ENCODE measurements around the gene GULP1. TPM values are rescaled to one million over a fixed set of nuclear protein-coding genes. Genes with fewer than 3 reads are reported as not detected.

The GULP1 gene
- total and polyA plus RNA-seq, 12 donors: 5.8 to 122 (median 51.5) TPM

DNA sequence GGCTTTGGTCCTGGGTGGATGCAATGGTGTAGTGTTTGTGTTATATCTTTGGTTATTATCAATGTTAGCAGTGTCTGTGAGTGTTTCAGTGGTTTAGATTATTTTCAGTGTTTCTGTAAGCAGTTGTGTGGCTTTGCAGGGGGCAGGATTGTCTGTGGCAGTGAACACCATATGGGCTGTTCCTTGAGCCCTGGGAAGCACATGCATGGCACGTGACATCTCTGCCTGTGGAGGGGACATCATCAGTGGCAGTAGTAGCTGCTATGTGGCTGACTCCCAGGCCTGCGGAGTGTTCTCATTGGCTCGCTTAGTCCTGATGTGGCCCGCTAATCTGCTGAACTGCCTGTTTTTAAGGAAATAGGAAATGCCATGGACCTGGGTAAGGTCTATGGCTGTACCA lies 327.5 kb downstream of the GULP1 start:
- no peak for DNase-seq
- no peak for TF ChIP-seq POLR2A (IDR thresholded peaks at IDR 0.05)
- no peak for TF ChIP-seq CTCF (IDR thresholded peaks at IDR 0.05)
- Histone ChIP-seq H3K4me3 (no peak overlapping the region), H3K9me3 (replicated peaks in 1 of 3) (no peaks in the 10 kb centered on the region), H3K4me1 (replicated peaks in 1 of 2) (no peaks in the 10 kb centered on the region), H3K27me3 (no peaks in the 10 kb centered on the region), H3K36me3 (replicated peaks in 1 of 2) (no peaks in the 10 kb centered on the region), H3K27ac (no peak overlapping the region)
- intact Hi-C loops (cut with DNase I): no loop called here
- 95 to 100% (median 98%) methylated on average over 4 of the region's 4 CpGs for WGBS, 4 donors

GRCh38 chr2:188620916-188621315 lies 329.2 kb downstream of the GULP1 start:
- no peak for TF ChIP-seq POLR2A (IDR thresholded peaks at IDR 0.05)
- TF ChIP-seq CTCF (IDR thresholded peaks at IDR 0.05): no peak
- no peaks in the 10 kb centered on the region for H3K9me3 ChIP-seq (replicated peaks in 1 of 3)
- no peaks in the 10 kb centered on the region for H3K4me1 ChIP-seq (replicated peaks in 1 of 2)
- no peak overlapping the region for H3K27ac ChIP-seq
- no peaks in the 10 kb centered on the region for H3K27me3 ChIP-seq
- DNase-seq: no peak
- intact Hi-C loops (cut with DNase I): no loop called here
- WGBS, 4 donors: 60 to 77% (median 67%) methylated on average over 3 of the region's 3 CpGs
- H3K4me3 ChIP-seq: no peak overlapping the region
- no peaks in the 10 kb centered on the region for H3K36me3 ChIP-seq (replicated peaks in 1 of 2)

- H3K36me3 ChIP-seq (replicated peaks in 1 of 2): no peaks in the 10 kb centered on the region
- H3K27ac ChIP-seq: no peak overlapping the region
- WGBS, 4 donors: 52 to 65% (median 58%) methylated on average over 3 of the region's 3 CpGs
- no peaks in the 10 kb centered on the region for H3K4me1 ChIP-seq (replicated peaks in 1 of 2)
- intact Hi-C loops (cut with DNase I): no loop called here
- no peaks in the 10 kb centered on the region for H3K27me3 ChIP-seq
- H3K4me3 ChIP-seq: no peak overlapping the region
- no peaks in the 10 kb centered on the region for H3K9me3 ChIP-seq (replicated peaks in 1 of 3)
- DNase-seq: no peak
- TF ChIP-seq CTCF (IDR thresholded peaks at IDR 0.05) (no peak), POLR2A (IDR thresholded peaks at IDR 0.05) (no peak)
These were observed 331.1 kb downstream of the GULP1 start for GRCh38 chr2:188622601-188623260.

DNA sequence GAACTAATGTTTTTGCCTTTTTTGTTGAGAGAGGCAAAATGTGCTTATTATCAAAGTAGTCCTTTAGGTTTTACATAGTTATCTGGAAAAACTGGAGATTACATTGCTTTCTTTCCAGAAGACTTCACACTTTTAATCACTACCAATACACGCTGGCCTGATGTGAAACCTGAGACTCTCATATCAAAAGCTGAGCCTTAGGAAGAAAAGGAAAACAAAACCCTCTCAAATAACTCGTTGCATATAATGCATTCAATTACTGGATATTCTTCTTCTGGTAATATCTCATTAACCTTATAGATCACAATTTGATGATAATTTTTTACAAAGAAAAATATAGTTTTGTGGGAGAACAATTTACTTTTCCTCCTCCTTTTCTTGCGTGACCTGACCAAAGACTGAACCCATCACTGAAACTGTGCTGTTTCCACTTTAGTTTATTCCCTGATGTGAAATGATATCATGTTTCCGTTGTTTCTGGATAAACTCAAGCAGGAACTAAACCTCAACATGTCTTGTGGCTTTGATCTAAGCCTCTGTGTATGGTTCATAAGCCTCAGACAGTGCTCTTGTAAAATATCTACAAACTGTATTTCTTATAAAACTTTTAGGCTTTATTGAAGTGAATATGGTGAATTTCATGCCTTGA lies 332.4 kb downstream of the GULP1 start:
- TF ChIP-seq CTCF (IDR thresholded peaks at IDR 0.05) (no peak), POLR2A (IDR thresholded peaks at IDR 0.05) (no peak)
- DNase-seq: no peak
- H3K9me3 ChIP-seq (replicated peaks in 1 of 3): no peaks in the 10 kb centered on the region
- no peaks in the 10 kb centered on the region for H3K27me3 ChIP-seq
- H3K36me3 ChIP-seq (replicated peaks in 1 of 2): no peaks in the 10 kb centered on the region
- no peak overlapping the region for H3K27ac ChIP-seq
- intact Hi-C loops (cut with DNase I): no loop called here
- no peak overlapping the region for H3K4me3 ChIP-seq
- H3K4me1 ChIP-seq (replicated peaks in 1 of 2): no peaks in the 10 kb centered on the region
- 54 to 73% (median 67%) methylated on average over 4 of the region's 4 CpGs for WGBS, 4 donors

All from adrenal gland (tissue), 12 donors.